ENCODE measurements around the gene EN2. TPM values are rescaled to one million over a fixed set of nuclear protein-coding genes. Genes with fewer than 3 reads are reported as not detected.
A peak's percentile ranks its signal among the peaks of the same experiment; 100 is the strongest.

The EN2 gene
- total and polyA plus RNA-seq, 3 donors from 2014 or later = 0.81 to 1.6 (median 1.6) TPM

DNA sequence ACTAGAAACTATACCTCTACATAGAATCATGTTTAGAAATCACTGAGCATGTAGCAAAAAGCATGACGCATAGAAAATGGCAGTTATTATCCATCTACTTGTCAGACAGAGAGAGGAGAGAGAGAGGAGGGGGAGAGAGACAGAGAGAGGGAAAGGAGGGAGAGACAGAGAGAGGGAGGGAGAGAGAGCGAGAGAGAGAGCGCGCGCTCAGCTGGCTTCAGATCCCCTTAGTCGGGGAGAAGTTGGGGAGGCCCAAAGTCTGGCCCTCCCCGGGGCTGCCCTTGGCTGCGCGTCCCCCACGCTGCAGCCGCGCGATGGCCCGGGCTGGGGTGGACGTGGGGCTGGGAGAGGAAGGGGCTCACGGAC lies 51.4 kb downstream of the EN2 start:
- Histone ChIP-seq H3K9me3 (no peaks in the 10 kb centered on the region), H3K4me1 (no peaks in the 10 kb centered on the region), H3K27me3 (no peaks in the 10 kb centered on the region), H3K36me3 (ENCODE audit: low read depth, missing control alignments) (no peaks in the 10 kb centered on the region), H3K4me3 (peak overlapping the region; percentile 27 to 41), H3K27ac (no peak overlapping the region)
- DNase-seq = no peak
- intact Hi-C loops (cut with DNase I; ENCODE audit: low total_unique reads) = no loop called here
- WGBS, 2 donors = 4 to 8% methylated on average over 10 to 16 of the region's 16 CpGs
- TF ChIP-seq CTCF (IDR thresholded peaks at IDR 0.05) = no peak
- TF ChIP-seq POLR2A (IDR thresholded peaks at IDR 0.05) = no peak

- peak; percentile 37 for DNase-seq
- intact Hi-C loops (cut with DNase I; ENCODE audit: low total_unique reads) = no loop called here
- Histone ChIP-seq H3K4me3 (peak overlapping the region; percentile 27 to 41), H3K4me1 (no peaks in the 10 kb centered on the region), H3K36me3 (ENCODE audit: low read depth, missing control alignments) (no peaks in the 10 kb centered on the region), H3K27me3 (no peaks in the 10 kb centered on the region), H3K9me3 (no peaks in the 10 kb centered on the region), H3K27ac (no peak overlapping the region)
- TF ChIP-seq CTCF (IDR thresholded peaks at IDR 0.05) (no peak), POLR2A (IDR thresholded peaks at IDR 0.05) (no peak)
- 4 to 7% methylated on average over 12 to 67 of the region's 68 CpGs for WGBS, 2 donors
Measured at GRCh38 chr7:155509725-155510551, 52.0 kb downstream of the EN2 start.

DNA sequence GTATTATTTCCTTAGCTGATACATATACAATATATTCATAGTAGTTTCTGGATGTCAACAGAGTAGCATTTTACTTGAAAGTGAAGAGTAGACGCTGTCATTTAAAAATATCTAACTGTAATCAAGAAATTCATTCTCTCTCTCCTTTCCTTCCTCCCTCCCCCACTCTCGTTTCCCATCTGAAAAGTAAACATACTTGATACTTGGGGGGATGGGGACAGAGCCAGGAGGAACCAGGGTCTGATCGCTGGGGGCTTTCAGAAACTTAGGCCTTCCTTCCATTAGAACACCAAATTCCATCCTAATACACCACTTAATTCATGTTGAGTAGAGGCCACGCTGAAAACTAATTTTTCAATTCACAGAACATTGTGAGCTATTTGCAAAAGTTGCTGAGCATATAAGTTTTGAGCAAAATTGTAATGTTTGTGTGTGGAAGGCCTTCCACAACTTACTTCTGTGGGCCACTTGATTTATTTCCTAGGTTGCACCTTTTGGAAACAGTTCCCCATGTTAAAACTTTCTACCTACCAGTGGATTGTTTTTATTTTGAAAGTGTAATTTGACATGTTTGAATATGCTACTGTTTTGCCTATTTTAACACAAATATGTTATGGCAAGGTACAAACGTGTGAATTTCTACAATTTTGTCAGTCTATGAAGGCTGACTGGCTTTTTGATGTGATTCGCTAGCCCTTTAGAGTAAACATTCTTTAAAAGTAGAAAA lies 53.2 kb downstream of the EN2 start:
- no peak overlapping the region for H3K27ac ChIP-seq
- no peaks in the 10 kb centered on the region for H3K9me3 ChIP-seq
- H3K4me3 ChIP-seq = no peak overlapping the region
- 14 to 17% methylated on average over 6 of the region's 6 CpGs for WGBS, 2 donors
- no peak for TF ChIP-seq POLR2A (IDR thresholded peaks at IDR 0.05)
- TF ChIP-seq CTCF (IDR thresholded peaks at IDR 0.05) = no peak
- H3K4me1 ChIP-seq = no peaks in the 10 kb centered on the region
- no peaks in the 10 kb centered on the region for H3K27me3 ChIP-seq
- DNase-seq = no peak
- no peaks in the 10 kb centered on the region for H3K36me3 ChIP-seq (ENCODE audit: low read depth, missing control alignments)
- intact Hi-C loops (cut with DNase I; ENCODE audit: low total_unique reads) = no loop called here

GRCh38 chr7:155511702-155511996 lies 53.7 kb downstream of the EN2 start:
- 28 to 34% methylated on average over 5 of the region's 5 CpGs for WGBS, 2 donors
- TF ChIP-seq POLR2A (IDR thresholded peaks at IDR 0.05) (no peak), CTCF (IDR thresholded peaks at IDR 0.05) (no peak)
- no peaks in the 10 kb centered on the region for H3K27me3 ChIP-seq
- H3K9me3 ChIP-seq = no peaks in the 10 kb centered on the region
- no peaks in the 10 kb centered on the region for H3K4me1 ChIP-seq
- intact Hi-C loops (cut with DNase I; ENCODE audit: low total_unique reads) = no loop called here
- no peak for DNase-seq
- no peak overlapping the region for H3K4me3 ChIP-seq
- H3K36me3 ChIP-seq (ENCODE audit: low read depth, missing control alignments) = no peaks in the 10 kb centered on the region
- H3K27ac ChIP-seq = no peak overlapping the region
